ENCODE data around the gene CAMSAP1.

GRCh38 chr9:135865531-135865930, 41.8 kb downstream of the CAMSAP1 start:
- no peak for TF ChIP-seq CTCF (IDR thresholded peaks at IDR 0.05 in 8 of 11, conservative IDR thresholded peaks at IDR 0.05 in 3 of 11)
- TF ChIP-seq POLR2AphosphoS5 (IDR thresholded peaks at IDR 0.05), result no peak
